ENCODE results near the gene PDE4A. TPM values are rescaled to one million over a fixed set of nuclear protein-coding genes. Genes with fewer than 3 reads are reported as not detected.

PDE4A gene
- total and polyA plus RNA-seq, 2 of the 13 experiments (the other 11 are each of a cell fraction or from before 2014, with no cell fraction given): 1.1 to 4.1 TPM

GRCh38 chr19:10388957-10389356 lies 31.4 kb upstream of the PDE4A start (continued):
- TF ChIP-seq KIAA2018 (CRISPR knock-in tag; IDR thresholded peaks at IDR 0.05; ENCODE audit: borderline replicate concordance) (no peak), NONO (IDR thresholded peaks at IDR 0.05) (no peak), NONO (CRISPR knock-in tag; conservative IDR thresholded peaks at IDR 0.05) (peak; percentile 41; the same call in 1 of the 2 replicates), POLR2AphosphoS5 (IDR thresholded peaks at IDR 0.05; ENCODE audit: low read depth, low read length) (no peak; the same call in 1 of the 2 replicates), ATF5 (CRISPR knock-in tag; IDR thresholded peaks at IDR 0.05; ENCODE audit: low read depth) (no peak), ELF3 (CRISPR knock-in tag; IDR thresholded peaks at IDR 0.05) (no peak), HINFP (CRISPR knock-in tag; IDR thresholded peaks at IDR 0.05; ENCODE audit: low read depth) (no peak), ARID2 (CRISPR knock-in tag; IDR thresholded peaks at IDR 0.05; ENCODE audit: borderline replicate concordance) (no peak), ATF7 (IDR thresholded peaks at IDR 0.05) (no peak), ATF7 (CRISPR knock-in tag; IDR thresholded peaks at IDR 0.05) (no peak), NR1H2 (CRISPR knock-in tag; IDR thresholded peaks at IDR 0.05; ENCODE audit: borderline replicate concordance, low read depth) (no peak), ZBTB7A (CRISPR knock-in tag; IDR thresholded peaks at IDR 0.05) (no peak), ARID4A (CRISPR knock-in tag; IDR thresholded peaks at IDR 0.05; ENCODE audit: borderline replicate concordance) (peak; percentile 22; the same call in 1 of the 2 replicates), CEBPG (CRISPR knock-in tag; IDR thresholded peaks at IDR 0.05) (peak; percentile 25; the same call in 1 of the 2 replicates)
